H9 (cell line): Measurements from ENCODE around the gene MFAP3. TPM values are rescaled to one million over a fixed set of nuclear protein-coding genes. Genes with fewer than 3 reads are reported as not detected.

ENCODE experiments used
- DNase-seq: peaks from one replicate; pipeline ENCODE4 v3.0.0-alpha.2; 2017
- H2AFZ ChIP-seq: one replicate; pipeline ENCODE4 v1.6.1; 2013; ENCODE audit warnings: mild to moderate bottlenecking, low read length, control low read depth, moderate library complexity
- H2AK5ac ChIP-seq: 2 replicates; pipeline ENCODE4 v1.6.1; 2013; ENCODE audit warnings: low read length, control low read depth, mixed read lengths; ENCODE audit not compliant: insufficient read length
- H2BK120ac ChIP-seq: one replicate; pipeline ENCODE4 v1.6.1; 2013; ENCODE audit warnings: low read depth, mild to moderate bottlenecking, low read length, control low read depth, inconsistent platforms; ENCODE audit not compliant: poor library complexity, severe bottlenecking
- H2BK12ac ChIP-seq: 2 replicates; pipeline ENCODE4 v1.6.1; 2013; ENCODE audit warnings: low read length, control low read depth, mixed read lengths, low read depth; ENCODE audit not compliant: insufficient read length
- H2BK15ac ChIP-seq: 2 replicates; pipeline ENCODE4 v1.6.1; 2013; ENCODE audit warnings: low read depth, low read length, control low read depth
- H2BK20ac ChIP-seq: one replicate; pipeline ENCODE4 v1.6.1; 2013; ENCODE audit warnings: low read depth, mild to moderate bottlenecking, low read length, control low read depth, inconsistent platforms; ENCODE audit not compliant: poor library complexity, severe bottlenecking
- H2BK5ac ChIP-seq: 2 replicates; pipeline ENCODE4 v1.6.1; 2013; ENCODE audit warnings: low read length, control low read depth, mixed read lengths; ENCODE audit not compliant: insufficient read length
- H3K14ac ChIP-seq: 2 replicates; pipeline ENCODE4 v1.6.1; 2013; ENCODE audit warnings: low read length, control low read depth; ENCODE audit not compliant: insufficient read depth
- H3K18ac ChIP-seq: 2 replicates; pipeline ENCODE4 v1.6.1; 2013; ENCODE audit warnings: low read depth, mild to moderate bottlenecking, mixed read lengths, low read length, control low read depth; ENCODE audit not compliant: insufficient read length
- H3K23ac ChIP-seq: 2 replicates; pipeline ENCODE4 v1.6.1; 2013; ENCODE audit warnings: low read length, control low read depth, mixed read lengths, low read depth; ENCODE audit not compliant: insufficient read length
- H3K23me2 ChIP-seq: 2 replicates; pipeline ENCODE4 v1.6.1; 2013; ENCODE audit warnings: low read depth, mild to moderate bottlenecking, mixed read lengths, low read length, control low read depth; ENCODE audit not compliant: insufficient read length, poor library complexity, severe bottlenecking
- H3K27ac ChIP-seq: 2 replicates; pipeline ENCODE4 v1.5.1; 2013; ENCODE audit warnings: low read length, control low read depth, mixed read lengths, low read depth; ENCODE audit not compliant: insufficient read length
- H3K27me3 ChIP-seq: 2 replicates; pipeline ENCODE4 v1.6.1; 2013; ENCODE audit warnings: low read length, control low read depth, inconsistent platforms; ENCODE audit not compliant: insufficient read depth
- H3K4ac ChIP-seq: 2 replicates; pipeline ENCODE4 v1.6.1; 2013; ENCODE audit warnings: low read depth, mild to moderate bottlenecking, control low read depth, inconsistent platforms, low read length, moderate library complexity
- H3K4me1 ChIP-seq: 2 replicates; pipeline ENCODE4 v1.6.1; 2013; ENCODE audit warnings: low read length, control low read depth, inconsistent platforms; ENCODE audit not compliant: insufficient read depth
- H3K4me2 ChIP-seq: 2 replicates; pipeline ENCODE4 v1.6.1; 2013; ENCODE audit warnings: low read length, control low read depth, mixed read lengths; ENCODE audit not compliant: insufficient read length, insufficient read depth
- H3K56ac ChIP-seq: 2 replicates; pipeline ENCODE4 v1.6.1; 2013; ENCODE audit warnings: low read depth, mild to moderate bottlenecking, mixed read lengths, low read length, control low read depth; ENCODE audit not compliant: insufficient read length
- H3K79me1 ChIP-seq: 2 replicates; pipeline ENCODE4 v1.6.1; 2013; ENCODE audit warnings: low read depth, mild to moderate bottlenecking, moderate library complexity, low read length, control low read depth, inconsistent platforms; ENCODE audit not compliant: insufficient read depth, poor library complexity, severe bottlenecking
- H3K79me2 ChIP-seq: 2 replicates; pipeline ENCODE4 v1.6.1; 2013; ENCODE audit warnings: low read length, control low read depth, inconsistent platforms; ENCODE audit not compliant: insufficient read depth
- H3K9ac ChIP-seq: 2 replicates; pipeline ENCODE4 v1.6.1; 2013; ENCODE audit warnings: low read length, control low read depth, mixed read lengths; ENCODE audit not compliant: insufficient read length; ENCODE audit errors: extremely low read depth
- H3K9me3 ChIP-seq: one replicate; pipeline ENCODE4 v1.6.1; 2013; ENCODE audit warnings: low read depth, low read length, inconsistent platforms; ENCODE audit not compliant: control insufficient read depth
- H3T11ph ChIP-seq: one replicate; pipeline ENCODE4 v1.6.1; 2013; ENCODE audit warnings: mild to moderate bottlenecking, low read length, control low read depth, inconsistent platforms
- H4K20me1 ChIP-seq: one replicate; pipeline ENCODE4 v1.6.1; 2013; ENCODE audit not compliant: control insufficient read depth, insufficient read length, insufficient read depth
- H4K5ac ChIP-seq: 2 replicates; pipeline ENCODE4 v1.6.1; 2013; ENCODE audit warnings: low read depth, mild to moderate bottlenecking, mixed read lengths, low read length, control low read depth; ENCODE audit not compliant: insufficient read length
- H4K8ac ChIP-seq: replicated peaks from 2 replicates; pipeline ENCODE4 v1.6.1; 2013; ENCODE audit warnings: low read length, control low read depth, mixed read lengths, low read depth; ENCODE audit not compliant: insufficient read length
- H4K91ac ChIP-seq: 2 replicates; pipeline ENCODE4 v1.6.1; 2013; ENCODE audit warnings: low read depth, mild to moderate bottlenecking, moderate library complexity, mixed read lengths, low read length, control low read depth; ENCODE audit not compliant: insufficient read length
- H3K27ac Mint-ChIP-seq, 3 experiments: 2 replicates in 2 of 3; 3 replicates in 1 of 3; pipeline ENCODE4 v1.8.0; 2020 to 2021; ENCODE audit warnings: mixed read lengths in 3 of 3, mild to moderate bottlenecking in 1 of 3, moderate library complexity in 1 of 3
- H3K27me3 Mint-ChIP-seq: 2 replicates; pipeline ENCODE4 v1.8.0; 2021; ENCODE audit warnings: low read depth, mild to moderate bottlenecking, moderate library complexity, mixed read lengths
- H3K36me3 Mint-ChIP-seq, 3 experiments: 2 replicates in 2 of 3; 3 replicates in 1 of 3; pipeline ENCODE4 v1.8.0; 2020 to 2021; ENCODE audit warnings: low read depth in 3 of 3, mixed read lengths in 3 of 3; ENCODE audit not compliant: insufficient read depth in 1 of 3
- H3K4me1 Mint-ChIP-seq, 2 experiments: 2 replicates each; pipeline ENCODE4 v1.8.0; 2020; ENCODE audit warnings: mixed read lengths in 2 of 2
- H3K4me3 Mint-ChIP-seq, 2 experiments: 2 replicates in 1 of 2; 3 replicates in 1 of 2; pipeline ENCODE4 v1.8.0; 2020 to 2021; ENCODE audit warnings: mild to moderate bottlenecking in 2 of 2, mixed read lengths in 2 of 2, moderate library complexity in 1 of 2
- H3K9me3 Mint-ChIP-seq, 2 experiments: 2 replicates in 1 of 2; 3 replicates in 1 of 2; pipeline ENCODE4 v1.8.0; 2020; ENCODE audit warnings: mild to moderate bottlenecking in 2 of 2, mixed read lengths in 2 of 2, moderate library complexity in 1 of 2
- CTCF ChIP-seq: fragments of 200-600 bp; sonication (generic); conservative IDR thresholded peaks from 3 replicates; pipeline ENCODE4 v1.8.0; 2021; ENCODE audit warnings: antibody characterized with exemption, mild to moderate bottlenecking
- total RNA-seq: library from RNA; stranded (reverse); gene quantifications from 2 replicates; pipeline ENCODE4 v1.2.1, GENCODE V29; 2021

The MFAP3 gene
- total RNA-seq, 1 experiment from 2014 or later: 24.5 TPM

- no peaks in the 10 kb centered on the region for H3K9me3 ChIP-seq
- H3K4me3 Mint-ChIP-seq: no peak overlapping the region
These were observed 47.6 kb upstream of the MFAP3 start for GRCh38 chr5:153991168-153991567.

More at GRCh38 chr5:153991168-153991567, 47.6 kb upstream of the MFAP3 start:
- Histone ChIP-seq H3K4ac (no peak overlapping the region), H2BK20ac (no peak overlapping the region), H3K9ac (no peak overlapping the region), H4K5ac (no peak overlapping the region), H3K27ac (no peak overlapping the region), H4K8ac (no peak overlapping the region), H3K23me2 (no peaks in the 10 kb centered on the region), H4K91ac (no peak overlapping the region), H3K79me1 (no peaks in the 10 kb centered on the region), H2BK12ac (no peak overlapping the region), H4K20me1 (no peaks in the 10 kb centered on the region), H3K23ac (no peak overlapping the region), H2BK120ac (no peak overlapping the region), H3K4me1 (no peaks in the 10 kb centered on the region), H2AFZ (no peak overlapping the region), H3K14ac (no peak overlapping the region), H3K18ac (no peak overlapping the region), H2AK5ac (no peak overlapping the region), H3K27me3 (no peaks in the 10 kb centered on the region), H3K79me2 (no peaks in the 10 kb centered on the region), H3K56ac (no peak overlapping the region), H2BK5ac (no peak overlapping the region), H3T11ph (no peak overlapping the region), H2BK15ac (no peak overlapping the region), H3K4me2 (no peak overlapping the region)
- H3K27ac Mint-ChIP-seq: no peak overlapping the region
- no peaks in the 10 kb centered on the region for H3K4me1 Mint-ChIP-seq
- H3K36me3 Mint-ChIP-seq: no peaks in the 10 kb centered on the region
- H3K27me3 Mint-ChIP-seq: no peaks in the 10 kb centered on the region; the same call in 1 of the 2 replicates
- no peaks in the 10 kb centered on the region for H3K9me3 Mint-ChIP-seq
- TF ChIP-seq CTCF: no peak
- DNase-seq: no peak
